ENCODE results near the gene RAD51D.
"Not testable (repeated sequence)": the region's sequence is repeated elsewhere in the genome, so short reads cannot be mapped to it uniquely, and the experiment has no call there.

Gene RAD51D

DNA sequence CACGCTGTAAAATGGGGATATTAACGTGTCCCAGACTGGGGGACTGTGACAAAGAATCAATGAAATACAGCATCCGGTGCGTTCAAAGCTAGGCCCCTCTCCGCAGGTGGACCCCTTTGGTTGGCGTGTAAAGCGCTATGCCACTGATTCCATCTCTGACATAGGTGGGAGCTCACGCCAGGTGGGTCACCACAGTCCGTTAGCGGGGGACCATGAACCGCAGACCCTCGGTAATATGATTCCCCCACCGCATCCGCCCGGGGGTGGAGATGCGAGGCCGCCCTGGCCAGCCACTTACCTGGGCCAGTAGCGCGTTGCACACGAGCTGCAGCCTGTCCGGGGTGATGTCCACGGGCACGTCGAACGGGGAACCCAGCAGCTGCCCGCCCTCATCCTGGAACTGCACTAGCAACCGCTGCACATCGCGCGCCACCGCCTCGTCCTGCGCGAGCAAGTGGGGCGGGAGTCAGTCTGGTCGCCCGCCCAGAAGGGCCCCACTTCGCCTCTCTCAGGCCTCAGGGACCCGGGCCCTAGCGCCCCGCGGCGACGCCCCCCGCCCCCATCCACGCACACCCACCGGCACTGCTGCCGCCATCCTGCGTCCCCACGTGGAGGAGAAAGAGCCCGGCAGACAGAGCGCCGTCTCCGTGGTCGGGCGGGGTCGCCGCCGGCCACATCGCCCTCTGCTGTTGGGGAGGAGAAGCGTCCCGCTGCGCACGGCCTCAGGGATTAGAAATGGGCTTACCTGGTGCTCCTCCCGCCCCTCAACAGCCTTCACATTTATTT lies 22.2 kb upstream of the RAD51D start, which contains the start of gene NLE1:
Gene NLE1, minus strand, starts transcription at position 623 of the 786 bp plus-strand sequence. Its CDS starts 28 bp downstream, at position 595.
- peak; percentile 86 for DNase-seq (ENCODE audit: low read depth in 1 of 2, low spot score in 1 of 2)

DNA sequence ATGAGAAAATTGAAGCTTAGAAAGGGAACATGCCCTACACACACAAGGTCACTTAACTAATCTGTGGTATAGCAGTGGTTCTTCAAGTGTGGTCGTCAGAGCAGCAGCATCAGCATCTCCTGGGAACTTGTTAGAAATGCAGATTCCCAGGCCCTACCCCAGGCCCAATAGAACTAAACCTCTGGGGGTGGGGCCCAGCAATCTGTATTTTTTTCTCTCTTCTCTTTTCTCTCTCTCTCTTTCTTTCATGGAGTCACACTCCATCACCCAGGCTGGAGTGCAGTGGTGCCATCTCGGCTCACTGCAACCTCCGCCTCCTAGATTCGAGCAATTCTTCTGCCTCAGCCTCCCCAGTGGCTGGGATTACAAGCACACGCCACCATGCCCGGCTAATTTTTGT lies 18.6 kb upstream of the RAD51D start:
- DNase-seq (ENCODE audit: low read depth in 1 of 2, low spot score in 1 of 2), result no peak

DNA sequence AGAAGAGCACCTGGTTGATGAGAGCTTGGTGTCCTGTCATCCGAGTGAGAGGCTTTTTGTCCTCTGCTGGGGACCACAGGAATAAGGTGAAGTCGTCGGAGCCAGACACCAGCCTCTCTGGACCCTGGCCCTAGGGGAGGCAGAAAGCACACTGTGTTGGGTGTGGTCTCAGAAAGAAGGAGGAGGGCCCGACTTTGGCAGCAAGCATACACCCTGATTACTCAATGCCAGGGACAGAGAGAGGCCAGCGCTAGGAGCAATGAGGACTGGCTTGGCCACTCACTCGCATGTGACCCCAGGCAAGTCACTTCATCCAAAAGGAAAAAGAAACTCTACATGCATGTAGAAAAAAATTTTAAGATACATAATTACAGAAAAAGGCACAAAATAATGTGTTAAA lies 15.7 kb upstream of the RAD51D start:
- no peak for DNase-seq (ENCODE audit: low read depth in 1 of 2, low spot score in 1 of 2)

DNA sequence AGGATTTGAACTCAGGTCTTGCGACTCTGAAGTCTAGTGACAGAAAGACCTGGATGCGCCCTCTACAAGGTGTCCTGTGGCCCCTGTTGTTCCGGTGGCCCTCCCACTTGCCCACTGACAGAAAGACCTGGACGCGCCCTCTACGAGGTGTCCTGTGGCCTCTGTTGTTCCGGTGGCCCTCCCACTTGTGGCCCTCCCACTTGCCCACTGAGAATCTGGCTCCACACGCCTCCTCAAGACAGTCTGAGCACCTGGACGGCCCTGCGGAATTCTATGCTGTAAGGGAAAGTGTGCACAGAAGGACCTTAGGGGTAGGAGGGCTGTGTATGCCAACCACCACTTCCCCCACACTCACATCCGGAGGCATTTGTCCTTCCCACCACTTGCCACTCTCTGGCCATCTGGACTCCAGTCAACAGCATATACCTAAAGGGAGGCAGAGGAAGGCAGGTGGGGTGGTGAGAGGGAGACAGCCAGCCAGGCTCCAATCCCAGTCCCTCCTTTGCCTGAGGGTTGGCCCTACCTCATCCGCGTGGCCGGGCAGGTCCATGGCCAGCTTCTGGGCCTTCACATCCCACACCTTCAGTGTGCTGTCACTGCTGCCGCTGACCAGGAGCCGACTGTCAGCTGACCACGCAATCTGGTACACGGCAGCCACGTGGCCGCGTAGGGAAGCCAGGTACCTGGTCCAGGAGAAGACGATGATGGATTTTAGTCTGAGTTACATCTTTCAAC lies 13.3 kb upstream of the RAD51D start:
- DNase-seq (ENCODE audit: low read depth in 1 of 2, low spot score in 1 of 2), result no peak

DNA sequence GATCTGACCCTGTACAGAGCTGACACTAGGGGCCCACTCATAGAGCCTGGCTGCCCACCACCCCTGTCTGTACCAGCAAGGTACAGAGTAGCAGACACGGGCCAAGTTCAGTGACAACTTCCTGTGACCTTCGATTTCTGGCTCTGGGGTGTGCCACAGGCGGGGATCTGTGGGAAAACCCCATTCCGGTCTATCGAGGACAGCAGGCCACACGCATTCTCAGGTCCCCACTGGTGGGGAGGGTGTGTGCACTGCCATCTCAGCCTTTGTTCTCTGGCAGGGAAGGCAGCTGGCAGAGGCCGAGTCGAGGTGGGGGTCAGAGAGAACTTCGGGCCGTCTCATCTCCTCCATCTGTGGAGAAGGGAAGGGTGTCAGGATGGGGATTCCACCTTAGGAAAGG lies 12.4 kb upstream of the RAD51D start:
- DNase-seq (ENCODE audit: low read depth in 1 of 2, low spot score in 1 of 2), result no peak

DNA sequence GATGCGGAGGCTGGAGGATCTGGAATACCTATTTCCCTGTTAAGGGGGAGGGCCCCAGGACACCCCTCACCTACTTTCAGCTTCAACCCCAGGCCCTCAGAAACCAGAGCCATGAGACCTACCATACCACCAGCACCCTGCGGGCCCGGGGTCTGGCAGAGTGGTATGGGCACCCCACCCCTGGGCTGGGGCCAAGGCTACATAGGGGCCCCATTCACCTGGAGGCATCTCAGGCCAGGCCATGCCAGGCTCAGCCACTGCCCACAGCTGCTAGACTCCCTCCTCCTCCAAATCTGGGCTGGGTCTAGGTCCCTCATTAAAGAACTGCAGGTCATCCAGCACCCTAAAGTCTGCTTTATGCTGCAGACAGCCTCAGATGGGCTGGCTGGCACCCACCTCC lies 10.7 kb upstream of the RAD51D start:
- DNase-seq (ENCODE audit: low read depth in 1 of 2, low spot score in 1 of 2), result no peak

DNA sequence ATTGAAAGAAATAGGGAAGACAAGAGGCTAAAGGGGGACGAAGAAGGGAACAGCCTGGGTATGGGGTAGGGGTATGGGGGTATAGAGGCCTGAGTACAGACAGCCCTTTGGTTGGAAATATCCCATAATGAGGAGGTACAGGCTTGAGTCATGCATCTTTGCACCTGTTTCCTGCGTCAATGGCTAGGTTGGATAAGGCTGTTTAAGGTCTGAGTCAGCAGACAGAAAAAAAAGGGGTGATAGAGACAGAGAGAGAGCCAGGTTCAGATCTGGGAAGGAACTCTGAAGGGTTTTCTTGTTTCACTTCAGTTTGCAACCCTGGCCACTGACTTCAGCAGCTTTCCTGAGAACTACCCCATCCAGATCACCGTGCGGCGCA lies 10.3 kb upstream of the RAD51D start:
- no peak for DNase-seq (ENCODE audit: low read depth in 1 of 2, low spot score in 1 of 2)

DNA sequence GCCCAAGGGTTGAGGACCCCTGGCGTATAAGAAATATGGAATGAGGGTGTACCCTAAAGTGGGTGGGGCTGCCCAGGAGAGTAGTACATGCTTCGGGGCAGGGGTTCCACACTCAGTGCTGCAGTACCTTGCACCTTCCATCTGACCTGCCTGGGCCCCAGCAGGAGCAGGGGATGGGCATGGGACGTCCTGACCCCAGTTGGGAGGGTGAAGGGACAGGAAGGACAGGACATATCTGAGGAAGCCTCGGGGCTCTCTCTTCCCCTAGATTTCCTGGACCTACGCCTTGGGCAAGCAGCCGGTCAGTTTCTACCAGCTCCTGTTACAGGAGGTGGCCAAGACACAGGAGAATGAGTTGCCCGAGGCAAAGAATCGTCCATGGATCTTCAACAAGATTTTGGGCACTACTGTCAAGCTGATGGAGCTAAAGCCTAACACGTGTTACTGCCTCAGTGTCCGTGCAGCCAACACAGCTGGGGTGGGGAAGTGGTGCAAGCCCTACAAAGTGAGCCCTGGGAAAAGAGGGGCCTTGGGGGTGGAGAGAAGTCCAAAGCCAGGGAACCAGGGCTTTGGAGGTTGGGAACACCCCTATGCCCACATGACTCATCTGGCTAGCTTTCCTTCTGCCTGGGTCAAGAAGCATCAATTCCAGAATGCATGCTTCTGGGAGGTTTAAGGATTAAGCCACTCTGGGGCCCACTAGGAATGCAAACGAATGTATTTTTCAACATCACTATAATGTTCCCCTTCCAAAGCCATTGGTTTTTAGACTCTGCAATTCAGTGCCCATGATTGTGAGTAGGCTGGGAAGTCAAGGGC lies 9.7 kb upstream of the RAD51D start:
- no peak for DNase-seq (ENCODE audit: low read depth in 1 of 2, low spot score in 1 of 2)

DNA sequence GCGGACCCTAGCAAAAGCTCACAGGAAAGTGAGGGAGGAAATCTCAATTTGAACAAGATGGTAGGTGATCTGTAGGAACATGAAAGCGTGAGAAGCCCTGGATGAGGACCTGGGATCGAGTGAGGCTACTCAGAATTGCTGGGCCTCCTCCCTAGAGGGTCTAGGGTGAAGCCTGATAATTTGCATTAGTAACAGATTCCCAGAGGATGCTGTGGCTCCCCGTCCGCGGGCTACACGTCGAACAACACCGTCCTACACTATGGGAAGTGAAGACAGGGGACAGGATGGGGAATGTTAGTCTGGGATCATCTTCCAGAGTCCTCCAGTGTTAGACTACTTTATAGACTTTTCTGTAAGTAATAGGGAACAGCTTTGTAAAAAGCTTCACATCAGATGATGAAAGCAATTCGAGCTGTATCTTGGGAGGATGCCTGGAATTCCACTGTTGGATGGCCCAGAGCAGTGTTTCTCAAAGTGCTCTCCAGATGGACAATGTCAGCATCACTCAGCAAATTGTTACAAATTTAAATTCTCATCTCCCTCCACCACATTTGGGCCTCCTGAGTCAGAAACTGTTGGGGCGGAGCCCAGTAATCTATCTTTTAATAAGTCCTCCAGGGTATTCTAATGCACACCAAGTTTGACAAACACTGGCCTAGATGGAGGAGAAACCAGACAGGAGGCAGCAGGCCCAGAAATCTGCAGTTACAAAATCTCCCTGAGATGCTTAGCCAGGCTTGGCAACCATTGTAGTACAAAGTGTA lies 8.3 kb upstream of the RAD51D start:
- DNase-seq (ENCODE audit: low read depth in 1 of 2, low spot score in 1 of 2), result no peak

DNA sequence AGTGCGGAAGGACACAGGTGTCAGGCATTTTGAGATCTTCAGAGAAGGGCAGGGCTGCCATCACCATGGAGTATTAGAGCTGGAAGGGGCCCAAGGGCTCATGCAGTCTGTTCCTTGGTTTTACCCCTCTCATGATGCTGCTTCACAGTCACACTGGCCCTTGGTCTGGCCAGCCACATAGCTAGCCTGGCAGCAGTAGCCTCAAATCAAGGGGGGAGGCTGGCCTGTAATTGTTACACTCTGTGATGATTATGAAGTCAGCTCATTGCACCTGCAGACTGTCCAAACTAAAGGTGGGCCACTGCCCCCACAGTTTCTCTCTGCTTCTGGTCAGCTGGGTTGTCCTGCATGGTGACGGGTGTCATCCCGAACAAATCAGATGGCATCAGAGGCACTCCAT lies 1.7 kb upstream of the RAD51D start, which contains the start of gene FNDC8:
Gene FNDC8, plus strand, starts transcription at position 301 of the 400 bp plus-strand sequence. Its CDS starts 79 bp downstream, at position 380.
- DNase-seq (ENCODE audit: low read depth in 1 of 2, low spot score in 1 of 2), result no peak

DNA sequence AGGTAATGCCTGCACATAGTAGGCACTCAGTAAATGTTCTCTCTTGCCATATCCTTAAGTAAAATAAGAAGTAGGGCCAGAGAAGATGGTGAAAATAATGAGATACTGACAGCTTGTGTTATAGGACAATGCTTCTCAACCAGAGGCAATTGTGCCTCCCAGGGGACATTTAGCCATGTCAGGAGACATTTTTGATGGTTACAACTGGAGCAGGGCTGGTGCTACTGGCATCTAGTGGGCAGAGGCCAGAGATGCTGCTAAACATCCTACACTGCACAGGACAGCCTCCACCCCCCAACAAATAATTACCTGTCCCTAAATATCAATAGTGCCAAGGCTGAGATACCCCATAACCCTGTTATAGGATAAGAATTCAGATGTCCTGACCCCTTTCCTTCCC lies 1.7 kb downstream of the RAD51D start:
- DNase-seq (ENCODE audit: low read depth in 1 of 2, low spot score in 1 of 2), result no peak

DNA sequence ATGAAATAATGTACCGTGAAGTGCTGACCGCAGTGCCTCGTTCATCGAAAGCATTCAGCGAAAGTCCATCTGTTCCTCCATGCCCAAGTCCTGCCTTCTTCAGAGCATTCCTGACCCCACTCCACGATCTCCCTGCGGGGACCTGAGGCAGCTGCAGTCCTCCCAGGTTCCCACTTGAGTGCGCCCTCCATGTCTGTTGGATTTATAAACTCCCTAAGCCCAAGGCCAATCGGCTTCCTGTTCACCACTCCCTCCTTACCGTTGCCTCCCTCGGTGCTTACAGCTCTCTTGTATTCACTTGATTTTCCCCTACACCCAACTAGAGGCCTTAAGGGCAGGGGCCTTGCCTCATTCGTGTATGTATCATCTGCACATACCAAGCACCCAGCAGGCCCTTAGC lies 2.8 kb downstream of the RAD51D start:
- DNase-seq (ENCODE audit: low read depth in 1 of 2, low spot score in 1 of 2), result no peak

DNA sequence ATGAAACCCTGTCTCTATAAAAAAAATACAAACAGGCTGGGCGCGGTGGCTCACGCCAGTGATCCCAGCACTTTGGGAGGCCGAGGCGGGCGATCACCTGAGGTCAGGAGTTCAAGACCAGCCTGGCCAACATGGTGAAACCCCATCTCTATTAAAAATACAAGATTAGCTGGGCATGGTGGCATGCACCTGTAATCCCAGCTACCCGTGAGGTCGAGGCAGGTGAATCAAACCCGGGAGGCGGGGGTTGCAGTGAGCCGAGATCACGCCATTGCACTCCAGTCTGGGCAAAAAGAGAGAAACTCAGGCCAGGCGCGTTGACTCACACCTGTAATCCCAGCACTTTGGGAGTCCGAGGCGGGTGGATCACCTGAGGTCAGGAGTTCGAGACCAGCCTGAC lies 8.9 kb downstream of the RAD51D start:
- DNase-seq (ENCODE audit: low read depth in 1 of 2, low spot score in 1 of 2), result not testable (repeated sequence)

DNA sequence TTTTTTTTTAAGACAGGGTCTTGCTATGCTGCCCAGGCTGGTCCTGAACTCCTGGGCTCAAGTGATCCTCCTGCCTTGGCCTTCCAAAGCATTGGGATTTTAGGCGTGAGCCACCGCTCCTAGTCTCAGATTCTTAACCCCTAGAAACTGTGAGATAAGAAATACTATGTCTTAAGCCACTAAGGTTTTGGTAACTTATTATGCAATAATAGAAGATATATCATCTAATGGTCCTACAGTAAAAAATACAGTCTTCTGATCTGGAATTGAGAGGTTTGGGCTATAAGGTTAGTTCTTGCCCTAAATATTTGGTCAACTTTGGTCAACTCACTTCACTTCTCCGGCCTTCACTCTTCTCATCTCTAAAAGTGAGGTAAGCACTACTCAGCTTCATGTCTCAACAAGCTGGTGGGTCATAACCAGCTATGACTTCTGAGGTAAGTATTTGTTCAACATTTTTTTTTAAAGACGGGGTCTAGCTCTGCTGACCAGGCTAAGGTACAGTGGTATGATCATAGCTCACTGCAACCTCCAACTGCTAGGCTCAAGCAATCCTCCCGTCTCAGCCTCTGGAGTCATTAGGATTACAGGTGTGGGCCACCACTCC lies 14.7 kb downstream of the RAD51D start:
- DNase-seq (ENCODE audit: low read depth in 1 of 2, low spot score in 1 of 2), result no peak

DNA sequence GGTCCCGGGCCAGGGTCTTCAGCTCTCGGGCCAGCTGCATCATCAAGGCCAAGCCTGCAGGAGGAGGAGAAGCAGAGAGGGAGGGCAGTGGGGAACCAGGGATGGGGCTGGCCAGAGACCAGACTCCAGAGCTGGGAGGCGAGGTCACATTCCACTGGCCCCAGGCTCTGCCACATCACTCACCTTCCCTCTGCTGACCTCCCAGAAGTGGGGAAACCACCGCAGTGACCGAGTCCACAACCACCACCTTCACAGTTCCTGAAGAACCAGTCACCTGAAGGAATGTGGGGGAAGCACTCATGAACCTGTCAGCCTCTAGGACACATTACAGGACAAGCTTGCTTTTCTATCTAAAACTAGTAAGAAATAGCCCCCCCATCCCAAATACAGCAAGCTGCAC lies 16.4 kb downstream of the RAD51D start:
- DNase-seq (ENCODE audit: low read depth in 1 of 2, low spot score in 1 of 2), result no peak

DNA sequence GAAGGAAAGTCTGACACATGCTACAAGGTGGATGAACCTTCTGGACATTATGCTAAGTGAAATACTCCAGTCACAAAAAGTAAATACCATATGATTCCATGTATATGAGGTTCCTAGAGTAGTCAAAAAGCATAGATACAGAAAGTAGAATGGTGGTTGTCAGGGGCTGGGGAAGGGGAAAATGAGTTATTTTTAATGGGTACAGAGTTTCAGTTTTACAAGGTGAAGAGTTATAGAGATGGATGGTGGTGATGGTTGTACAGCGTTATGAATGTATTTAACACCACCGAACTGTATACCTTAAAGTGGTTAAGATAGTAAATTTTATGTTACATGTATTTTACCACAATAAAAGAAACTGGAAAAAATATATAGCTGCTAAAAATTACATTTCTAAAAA lies 17.9 kb downstream of the RAD51D start:
- no peak for DNase-seq (ENCODE audit: low read depth in 1 of 2, low spot score in 1 of 2)

DNA sequence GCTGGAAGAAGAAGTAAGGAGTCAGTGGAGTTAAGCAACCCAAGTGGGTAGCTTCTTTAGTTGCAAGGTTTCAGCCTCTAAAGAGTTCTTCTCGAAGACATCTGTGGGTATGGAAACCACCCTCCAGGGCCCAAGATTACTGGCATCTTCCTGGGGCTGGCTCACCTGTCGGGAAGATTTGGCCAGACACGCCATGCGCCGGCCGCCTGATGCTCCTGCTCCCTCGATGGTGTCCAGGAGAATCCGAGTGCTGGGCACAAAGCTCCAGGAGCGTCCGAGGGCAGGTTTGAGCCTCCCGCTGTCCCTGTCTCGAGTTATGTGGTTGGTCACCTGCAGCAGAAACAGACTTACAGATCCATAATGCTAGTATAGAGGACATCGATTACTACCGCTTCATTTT lies 18.6 kb downstream of the RAD51D start:
- no peak for DNase-seq (ENCODE audit: low read depth in 1 of 2, low spot score in 1 of 2)

DNA sequence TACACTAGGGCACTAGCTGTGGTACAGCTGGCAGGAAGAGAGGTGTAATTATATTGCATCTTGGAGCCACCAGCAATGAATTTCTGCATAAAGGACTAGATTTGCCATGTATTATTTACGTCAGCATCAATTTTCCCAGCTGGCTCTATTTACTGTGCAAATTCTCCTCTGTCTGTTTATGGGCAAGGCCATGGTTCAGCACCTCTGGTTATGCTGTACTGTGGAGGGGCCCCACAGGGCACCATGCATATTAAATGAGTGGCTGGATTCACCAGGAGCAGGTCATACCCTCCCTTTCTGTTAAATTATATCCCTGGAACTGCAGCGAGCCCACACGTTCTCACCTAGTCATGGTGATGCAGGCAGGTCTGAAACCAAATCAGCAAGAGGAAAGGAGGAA lies 19.8 kb downstream of the RAD51D start:
- no peak for DNase-seq (ENCODE audit: low read depth in 1 of 2, low spot score in 1 of 2)

DNA sequence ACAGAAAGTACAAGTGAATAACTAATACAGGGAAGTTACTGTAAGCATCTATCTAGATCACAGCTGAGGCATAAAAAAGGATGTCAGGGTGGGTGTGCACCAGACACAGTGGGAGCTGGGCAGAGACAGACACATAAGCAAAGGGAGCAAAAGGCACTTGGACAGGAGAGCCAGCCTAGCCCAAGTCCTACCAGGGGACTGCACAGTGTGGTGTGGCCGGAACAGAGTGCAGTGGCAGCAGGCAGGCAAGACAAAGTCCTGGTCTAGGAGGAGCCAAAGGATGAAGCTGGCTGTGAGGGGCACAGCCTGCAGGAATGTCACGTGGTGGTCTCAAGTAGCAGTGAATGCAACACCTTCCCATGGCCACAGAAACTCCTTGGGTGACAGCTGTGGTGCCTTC lies 21.9 kb downstream of the RAD51D start:
- DNase-seq (ENCODE audit: low read depth in 1 of 2, low spot score in 1 of 2), result no peak

DNA sequence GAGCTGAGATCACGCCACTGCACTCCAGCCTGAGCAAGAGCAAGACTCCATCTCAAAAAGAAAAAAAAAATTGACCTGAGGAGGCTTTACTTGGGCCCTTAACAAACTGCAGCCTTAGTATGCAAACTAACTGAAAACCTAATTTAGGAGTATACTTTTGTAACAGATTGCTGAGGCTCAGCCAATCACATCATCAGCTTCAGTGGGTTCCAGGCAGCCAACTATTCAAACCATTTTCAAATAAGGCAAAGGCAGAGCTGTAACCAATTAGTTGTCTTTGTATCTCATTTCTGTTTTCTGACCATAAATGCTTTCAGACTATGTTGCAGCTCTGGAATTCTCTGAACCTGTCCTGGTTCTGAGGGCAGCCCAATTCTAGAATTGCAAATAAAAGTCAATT lies 23.9 kb downstream of the RAD51D start:
- DNase-seq (ENCODE audit: low read depth in 1 of 2, low spot score in 1 of 2), result no peak

DNA sequence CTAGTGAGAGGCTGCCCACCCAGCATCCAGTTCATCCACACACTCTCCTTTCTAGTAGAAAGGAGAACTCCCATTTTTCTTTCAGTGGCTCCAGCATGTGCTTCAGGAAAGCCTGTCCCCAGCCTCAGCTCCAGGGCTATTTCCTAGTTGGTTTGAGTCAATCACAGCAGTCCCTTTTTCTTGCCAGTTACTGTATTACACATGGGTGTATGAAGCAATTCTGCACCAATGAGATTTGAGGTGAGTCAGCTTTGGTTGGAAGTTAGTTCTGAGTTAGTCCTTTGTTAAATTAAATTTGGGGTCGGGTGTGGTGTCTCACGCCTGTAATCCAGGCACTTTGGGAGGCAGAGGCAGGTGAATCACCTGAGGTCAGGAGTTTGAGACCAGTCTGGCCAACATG lies 24.8 kb downstream of the RAD51D start:
- DNase-seq (ENCODE audit: low read depth in 1 of 2, low spot score in 1 of 2), result no peak
